ENCODE results near the gene RPL18.

The RPL18 gene

GRCh38 chr19:48627865-48628314 is 8.9 kb upstream of the RPL18 start:
- H2AK5ac ChIP-seq (ENCODE audit: low read length): no peak overlapping the region
- H3K9me3 ChIP-seq (ENCODE audit: insufficient read depth, low read depth, low read length): no peaks in the 10 kb centered on the region
- peaks cover 10 to 26% of the 10 kb centered on the region in 2 experiments for H3K4me1 ChIP-seq (ENCODE audit: control insufficient read depth in 1 of 2, insufficient read depth in 2 of 2, low read length in 2 of 2)
- H3K18ac ChIP-seq (ENCODE audit: low read length): no peak overlapping the region
- H3K27me3 ChIP-seq (ENCODE audit: insufficient read depth, low read length): no peaks in the 10 kb centered on the region
- no peak overlapping the region for H2AFZ ChIP-seq (ENCODE audit: insufficient read depth, low read length, poor library complexity)
- H3K14ac ChIP-seq (ENCODE audit: low read length): no peak overlapping the region
- no peak overlapping the region for H3K4me2 ChIP-seq (ENCODE audit: low read length)
- H2BK120ac ChIP-seq (ENCODE audit: insufficient read depth, low read length, poor library complexity): no peak overlapping the region
- H2BK5ac ChIP-seq (ENCODE audit: low read depth, low read length, poor library complexity): no peak overlapping the region
- H3K4ac ChIP-seq (ENCODE audit: low read depth, low read length): no peak overlapping the region
- H3K23ac ChIP-seq (ENCODE audit: low read length): no peak overlapping the region
- no peaks in the 10 kb centered on the region for H3K79me2 ChIP-seq (ENCODE audit: control insufficient read depth, insufficient read depth, low read length, poor library complexity)
- H4K8ac ChIP-seq (ENCODE audit: low read depth, low read length): no peak overlapping the region
- H2BK12ac ChIP-seq (ENCODE audit: low read length): no peak overlapping the region
- H3K9ac ChIP-seq (ENCODE audit: low read length): no peak overlapping the region
- no CpG with 5 or more reads among the region's 17 CpGs for WGBS (ENCODE audit: extremely low coverage, insufficient coverage, insufficient read length)
- H4K12ac ChIP-seq (ENCODE audit: low read depth, low read length): no peak overlapping the region
- peaks cover 2 to 3% of the 10 kb centered on the region in 2 experiments for H3K36me3 ChIP-seq (ENCODE audit: control insufficient read depth in 1 of 2, insufficient read depth in 2 of 2, low read length in 2 of 2)
- H3K79me1 ChIP-seq (ENCODE audit: low read length): peaks cover 5% of the 10 kb centered on the region
- DNase-seq: no peak
- no peak overlapping the region for H4K91ac ChIP-seq (ENCODE audit: low read depth, low read length)
- no peak overlapping the region for H3K27ac ChIP-seq (ENCODE audit: low read depth, low read length)
- H3K4me3 ChIP-seq (ENCODE audit: low read depth, low read length): no peak overlapping the region

DNA sequence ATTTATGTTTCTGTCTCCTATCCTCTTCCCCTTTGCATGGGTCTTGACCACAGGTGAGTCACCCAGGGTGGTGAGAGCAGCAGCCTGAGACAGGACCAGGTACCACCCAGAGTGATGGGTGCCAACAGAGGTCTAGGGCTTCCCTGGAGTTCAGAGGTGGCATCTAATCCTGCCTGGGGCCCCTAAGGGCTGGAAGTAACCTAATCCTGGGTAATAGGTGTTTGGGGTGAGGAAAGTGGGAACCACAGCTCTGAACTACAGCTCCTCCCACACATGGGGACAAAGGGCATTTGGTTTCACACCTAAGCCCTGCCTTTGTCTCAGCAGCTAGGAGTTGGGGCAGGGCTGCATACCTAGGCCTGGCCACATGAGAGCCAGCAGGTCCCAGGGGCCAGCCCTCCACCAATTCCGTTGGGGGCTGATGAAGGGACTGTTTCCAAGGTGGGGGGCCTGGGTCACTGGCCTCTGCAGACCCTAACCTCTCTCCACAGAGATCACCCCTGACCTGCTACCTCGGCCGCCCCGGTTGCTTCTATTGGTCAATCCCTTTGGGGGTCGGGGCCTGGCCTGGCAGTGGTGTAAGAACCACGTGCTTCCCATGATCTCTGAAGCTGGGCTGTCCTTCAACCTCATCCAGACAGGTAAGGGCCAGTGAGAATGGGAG is 8.4 kb upstream of the RPL18 start:
- Histone ChIP-seq H3K4me1 (ENCODE audit: control insufficient read depth in 1 of 2, insufficient read depth in 2 of 2, low read length in 2 of 2) (peaks cover 10 to 23% of the 10 kb centered on the region in 2 experiments), H3K27me3 (ENCODE audit: insufficient read depth, low read length) (no peaks in the 10 kb centered on the region), H2AK5ac (ENCODE audit: low read length) (no peak overlapping the region), H3K9me3 (ENCODE audit: insufficient read depth, low read depth, low read length) (no peaks in the 10 kb centered on the region), H3K4me2 (ENCODE audit: low read length) (no peak overlapping the region), H2BK5ac (ENCODE audit: low read depth, low read length, poor library complexity) (no peak overlapping the region), H3K4me3 (ENCODE audit: low read depth, low read length) (no peak overlapping the region), H3K18ac (ENCODE audit: low read length) (no peak overlapping the region), H2BK120ac (ENCODE audit: insufficient read depth, low read length, poor library complexity) (no peak overlapping the region), H4K12ac (ENCODE audit: low read depth, low read length) (no peak overlapping the region), H3K23ac (ENCODE audit: low read length) (no peak overlapping the region), H3K9ac (ENCODE audit: low read length) (no peak overlapping the region), H3K79me2 (ENCODE audit: control insufficient read depth, insufficient read depth, low read length, poor library complexity) (no peaks in the 10 kb centered on the region), H3K36me3 (ENCODE audit: control insufficient read depth in 1 of 2, insufficient read depth in 2 of 2, low read length in 2 of 2) (peaks cover 2 to 3% of the 10 kb centered on the region in 2 experiments), H4K8ac (ENCODE audit: low read depth, low read length) (no peak overlapping the region), H3K14ac (ENCODE audit: low read length) (no peak overlapping the region), H4K91ac (ENCODE audit: low read depth, low read length) (no peak overlapping the region), H3K79me1 (ENCODE audit: low read length) (peaks cover 5% of the 10 kb centered on the region), H3K27ac (ENCODE audit: low read depth, low read length) (no peak overlapping the region), H2BK12ac (ENCODE audit: low read length) (no peak overlapping the region), H3K4ac (ENCODE audit: low read depth, low read length) (no peak overlapping the region), H2AFZ (ENCODE audit: insufficient read depth, low read length, poor library complexity) (no peak overlapping the region)
- no CpG with 5 or more reads among the region's 6 CpGs for WGBS (ENCODE audit: extremely low coverage, insufficient coverage, insufficient read length)
- DNase-seq: no peak

DNA sequence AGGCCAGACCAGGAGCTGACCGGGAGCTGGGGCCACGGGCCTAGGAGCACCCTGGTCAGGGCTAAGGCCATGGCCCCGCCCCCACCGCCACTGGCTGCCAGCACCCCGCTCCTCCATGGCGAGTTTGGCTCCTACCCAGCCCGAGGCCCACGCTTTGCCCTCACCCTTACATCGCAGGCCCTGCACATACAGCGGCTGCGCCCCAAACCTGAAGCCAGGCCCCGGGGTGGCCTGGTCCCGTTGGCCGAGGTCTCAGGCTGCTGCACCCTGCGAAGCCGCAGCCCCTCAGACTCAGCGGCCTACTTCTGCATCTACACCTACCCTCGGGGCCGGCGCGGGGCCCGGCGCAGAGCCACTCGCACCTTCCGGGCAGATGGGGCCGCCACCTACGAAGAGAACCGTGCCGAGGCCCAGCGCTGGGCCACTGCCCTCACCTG is 6.9 kb upstream of the RPL18 start:
- H2BK12ac ChIP-seq (ENCODE audit: low read length): no peak overlapping the region
- no peak overlapping the region for H2AK5ac ChIP-seq (ENCODE audit: low read length)
- no peak for DNase-seq
- WGBS (ENCODE audit: extremely low coverage, insufficient coverage, insufficient read length): no CpG with 5 or more reads among the region's 30 CpGs
- H2BK5ac ChIP-seq (ENCODE audit: low read depth, low read length, poor library complexity): no peak overlapping the region
- H3K9ac ChIP-seq (ENCODE audit: low read length): no peak overlapping the region
- H3K4me2 ChIP-seq (ENCODE audit: low read length): no peak overlapping the region
- no peak overlapping the region for H4K12ac ChIP-seq (ENCODE audit: low read depth, low read length)
- H3K4me1 ChIP-seq (ENCODE audit: control insufficient read depth in 1 of 2, insufficient read depth in 2 of 2, low read length in 2 of 2): peaks cover 10 to 20% of the 10 kb centered on the region in 2 experiments
- H3K4ac ChIP-seq (ENCODE audit: low read depth, low read length): no peak overlapping the region
- no peak overlapping the region for H3K27ac ChIP-seq (ENCODE audit: low read depth, low read length)
- no peaks in the 10 kb centered on the region for H3K79me2 ChIP-seq (ENCODE audit: control insufficient read depth, insufficient read depth, low read length, poor library complexity)
- H3K36me3 ChIP-seq (ENCODE audit: control insufficient read depth in 1 of 2, insufficient read depth in 2 of 2, low read length in 2 of 2): peaks cover 2 to 3% of the 10 kb centered on the region in 2 experiments
- peaks cover 5% of the 10 kb centered on the region for H3K79me1 ChIP-seq (ENCODE audit: low read length)
- no peak overlapping the region for H3K14ac ChIP-seq (ENCODE audit: low read length)
- H3K18ac ChIP-seq (ENCODE audit: low read length): no peak overlapping the region
- H3K9me3 ChIP-seq (ENCODE audit: insufficient read depth, low read depth, low read length): no peaks in the 10 kb centered on the region
- no peak overlapping the region for H2AFZ ChIP-seq (ENCODE audit: insufficient read depth, low read length, poor library complexity)
- H4K91ac ChIP-seq (ENCODE audit: low read depth, low read length): no peak overlapping the region
- no peak overlapping the region for H3K23ac ChIP-seq (ENCODE audit: low read length)
- H3K4me3 ChIP-seq (ENCODE audit: low read depth, low read length): no peak overlapping the region
- H2BK120ac ChIP-seq (ENCODE audit: insufficient read depth, low read length, poor library complexity): no peak overlapping the region
- H3K27me3 ChIP-seq (ENCODE audit: insufficient read depth, low read length): no peaks in the 10 kb centered on the region
- H4K8ac ChIP-seq (ENCODE audit: low read depth, low read length): no peak overlapping the region

DNA sequence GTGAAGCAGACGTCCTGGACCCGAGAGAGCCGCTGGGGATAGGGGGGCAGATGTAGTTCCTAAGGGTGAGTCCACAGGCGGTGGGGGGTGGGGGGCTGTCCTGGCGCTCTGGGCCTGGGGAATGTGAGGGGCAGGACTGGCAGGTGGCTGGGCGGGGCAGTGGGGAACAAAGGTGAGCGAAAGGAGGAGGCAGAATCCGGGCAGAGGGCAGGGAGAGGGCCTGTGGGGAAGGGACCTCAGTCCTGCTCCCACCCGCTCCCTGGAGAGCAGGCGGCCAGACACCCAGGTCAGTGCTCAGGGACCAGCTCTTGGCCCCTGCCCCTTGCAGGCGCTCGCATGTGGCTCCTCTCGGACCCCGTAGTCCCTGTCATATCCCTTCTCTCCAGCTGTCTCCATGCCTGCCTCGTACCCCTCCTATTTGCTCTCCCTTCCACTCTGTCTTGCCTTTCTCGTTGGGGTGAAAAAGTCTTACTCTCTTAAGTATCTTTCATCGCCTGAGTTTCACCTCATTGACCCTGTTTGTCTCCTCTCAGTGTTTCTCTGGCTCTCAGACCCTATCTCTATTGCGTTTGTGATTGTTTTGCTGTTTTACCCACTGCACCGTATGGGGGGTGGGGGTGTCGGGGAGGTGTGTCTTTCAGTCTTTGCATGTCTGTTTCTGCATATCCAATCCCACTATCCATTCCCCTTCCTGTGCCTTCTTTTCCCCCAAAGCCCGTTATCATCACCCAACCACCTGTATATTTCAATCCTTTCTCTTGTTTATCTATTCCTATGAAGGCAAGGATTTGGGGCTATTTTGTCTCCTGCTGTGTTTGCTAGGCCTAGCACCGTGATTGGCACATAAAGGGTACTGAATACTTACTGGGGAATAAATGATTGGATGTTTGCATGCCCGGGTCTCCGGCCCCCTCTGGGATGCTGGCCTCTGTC is 6.1 kb upstream of the RPL18 start:
- peaks cover 4% of the 10 kb centered on the region for H3K79me1 ChIP-seq (ENCODE audit: low read length)
- H3K79me2 ChIP-seq (ENCODE audit: control insufficient read depth, insufficient read depth, low read length, poor library complexity): no peaks in the 10 kb centered on the region
- no CpG with 5 or more reads among the region's 24 CpGs for WGBS (ENCODE audit: extremely low coverage, insufficient coverage, insufficient read length)
- H2BK5ac ChIP-seq (ENCODE audit: low read depth, low read length, poor library complexity): no peak overlapping the region
- H3K4me1 ChIP-seq (ENCODE audit: control insufficient read depth in 1 of 2, insufficient read depth in 2 of 2, low read length in 2 of 2): peaks cover 7 to 12% of the 10 kb centered on the region in 2 experiments
- H2BK12ac ChIP-seq (ENCODE audit: low read length): no peak overlapping the region
- peaks cover 2 to 3% of the 10 kb centered on the region in 2 experiments for H3K36me3 ChIP-seq (ENCODE audit: control insufficient read depth in 1 of 2, insufficient read depth in 2 of 2, low read length in 2 of 2)
- H2AFZ ChIP-seq (ENCODE audit: insufficient read depth, low read length, poor library complexity): no peak overlapping the region
- peak overlapping the region; percentile 10 for H4K91ac ChIP-seq (ENCODE audit: low read depth, low read length)
- peak overlapping the region; percentile 80 for H3K4me3 ChIP-seq (ENCODE audit: low read depth, low read length)
- no peak overlapping the region for H4K8ac ChIP-seq (ENCODE audit: low read depth, low read length)
- peak overlapping the region; percentile 6 for H3K14ac ChIP-seq (ENCODE audit: low read length)
- no peak overlapping the region for H3K18ac ChIP-seq (ENCODE audit: low read length)
- H3K9me3 ChIP-seq (ENCODE audit: insufficient read depth, low read depth, low read length): no peaks in the 10 kb centered on the region
- no peak for DNase-seq
- no peak overlapping the region for H3K23ac ChIP-seq (ENCODE audit: low read length)
- H2BK120ac ChIP-seq (ENCODE audit: insufficient read depth, low read length, poor library complexity): no peak overlapping the region
- H3K27ac ChIP-seq (ENCODE audit: low read depth, low read length): no peak overlapping the region
- H3K9ac ChIP-seq (ENCODE audit: low read length): peak overlapping the region; percentile 81
- no peaks in the 10 kb centered on the region for H3K27me3 ChIP-seq (ENCODE audit: insufficient read depth, low read length)
- peak overlapping the region; percentile 93 for H3K4me2 ChIP-seq (ENCODE audit: low read length)
- H4K12ac ChIP-seq (ENCODE audit: low read depth, low read length): no peak overlapping the region
- H2AK5ac ChIP-seq (ENCODE audit: low read length): no peak overlapping the region
- peak overlapping the region; percentile 15 for H3K4ac ChIP-seq (ENCODE audit: low read depth, low read length)
